Duodenal mucosa (tissue), 2 donors: Measurements from ENCODE around the gene LRRC28.
"Not testable (repeated sequence)": the region's sequence is repeated elsewhere in the genome, so short reads cannot be mapped to it uniquely, and the experiment has no call there.

Source experiments
- H3K27ac ChIP-seq: one replicate; pipeline ENCODE4 v1.7.0; 2013; ENCODE audit warnings: low read depth, low read length
- H3K27me3 ChIP-seq, 2 donors: one replicate each; pipeline ENCODE4 v1.7.0; 2013; ENCODE audit warnings: low read length in 2 of 2, control low read depth in 1 of 2; ENCODE audit not compliant: insufficient read depth in 2 of 2, control insufficient read depth in 1 of 2
- H3K36me3 ChIP-seq, 2 donors: one replicate each; pipeline ENCODE4 v1.7.0; 2013; ENCODE audit warnings: low read length in 2 of 2, control low read depth in 1 of 2; ENCODE audit not compliant: insufficient read depth in 2 of 2, control insufficient read depth in 1 of 2
- H3K4me1 ChIP-seq, 2 donors: one replicate each; pipeline ENCODE4 v1.7.0; 2013; ENCODE audit warnings: low read length in 2 of 2, control low read depth in 1 of 2; ENCODE audit not compliant: insufficient read depth in 2 of 2, control insufficient read depth in 1 of 2
- H3K4me3 ChIP-seq, 2 donors: one replicate each; pipeline ENCODE4 v1.7.0; 2013; ENCODE audit warnings: low read length in 2 of 2, low read depth in 1 of 2
- H3K9ac ChIP-seq, 2 donors: one replicate each; pipeline ENCODE4 v1.7.0; 2013; ENCODE audit warnings: low read length in 2 of 2, low read depth in 1 of 2
- H3K9me3 ChIP-seq, 2 donors: one replicate each; pipeline ENCODE4 v1.7.0; 2013; ENCODE audit warnings: low read length in 2 of 2, control low read depth in 1 of 2; ENCODE audit not compliant: control insufficient read depth in 1 of 2

Gene LRRC28

DNA sequence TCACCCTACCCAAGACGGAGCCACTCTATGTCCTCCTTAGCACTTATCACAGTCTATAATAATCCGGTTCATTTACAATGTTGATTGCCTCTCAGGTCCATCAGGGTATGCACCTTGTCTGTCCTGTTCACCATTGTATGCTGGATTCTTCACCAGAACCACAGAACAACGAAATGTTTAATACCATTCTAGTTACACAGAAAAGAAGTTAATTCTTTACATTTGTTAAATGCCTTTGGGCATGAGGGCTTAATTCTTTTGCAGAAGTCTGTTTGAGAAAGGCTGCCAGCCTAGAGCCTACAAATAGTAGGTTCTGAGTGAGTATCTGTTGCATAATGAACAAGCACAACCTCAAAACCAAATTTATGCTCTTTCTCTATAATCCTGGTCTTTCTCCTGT is 24.5 kb upstream of the LRRC28 start:
- no peaks in the 10 kb centered on the region for H3K4me1 ChIP-seq
- H3K36me3 ChIP-seq: peaks cover 9 to 25% of the 10 kb centered on the region in 2 donors
- no peaks in the 10 kb centered on the region for H3K27me3 ChIP-seq
- no peak overlapping the region for H3K9ac ChIP-seq
- no peaks in the 10 kb centered on the region for H3K9me3 ChIP-seq
- H3K4me3 ChIP-seq: no peak overlapping the region
- no peak overlapping the region for H3K27ac ChIP-seq

DNA sequence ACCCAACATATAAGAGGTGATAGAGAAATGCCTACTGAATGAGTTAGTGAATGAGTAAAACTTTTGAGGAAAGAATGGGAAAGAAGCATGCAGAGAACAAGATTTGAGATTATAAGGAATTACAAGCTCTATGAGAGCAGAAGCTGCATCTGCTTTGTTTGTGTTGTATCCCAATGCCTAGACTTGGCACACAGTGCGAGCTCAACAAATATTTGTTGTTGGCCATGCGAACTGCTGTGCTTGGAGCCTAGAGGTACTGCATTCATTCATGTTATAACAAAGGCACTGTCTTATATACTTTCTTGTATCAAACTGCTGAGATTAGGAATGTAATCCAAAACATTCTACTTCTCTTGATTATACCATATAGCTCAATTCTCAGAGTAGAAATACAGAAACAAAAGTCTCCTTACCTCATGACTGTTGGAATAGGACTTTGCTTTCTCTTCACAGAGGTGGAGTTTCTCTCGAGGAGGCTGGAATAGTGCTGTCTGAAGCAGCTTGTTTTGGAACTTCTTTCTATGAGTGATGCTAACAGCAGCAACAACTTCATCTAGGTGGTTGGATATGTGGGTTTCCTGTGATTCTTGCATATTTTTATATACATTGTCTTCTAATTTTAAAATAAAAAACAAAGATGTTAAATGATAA is 23.0 kb upstream of the LRRC28 start:
- Histone ChIP-seq H3K27me3 (no peaks in the 10 kb centered on the region), H3K9ac (no peak overlapping the region), H3K27ac (no peak overlapping the region), H3K9me3 (no peaks in the 10 kb centered on the region), H3K4me1 (no peaks in the 10 kb centered on the region), H3K36me3 (peaks cover 9 to 24% of the 10 kb centered on the region in 2 donors), H3K4me3 (no peak overlapping the region)

GRCh38 chr15:99230867-99231266 is 20.4 kb upstream of the LRRC28 start:
- no peaks in the 10 kb centered on the region for H3K9me3 ChIP-seq
- H3K36me3 ChIP-seq: peaks cover 9 to 15% of the 10 kb centered on the region in 2 donors
- no peaks in the 10 kb centered on the region for H3K27me3 ChIP-seq
- no peaks in the 10 kb centered on the region for H3K4me1 ChIP-seq
- H3K4me3 ChIP-seq: no peak overlapping the region
- no peak overlapping the region for H3K27ac ChIP-seq
- H3K9ac ChIP-seq: no peak overlapping the region

- Histone ChIP-seq H3K9me3 (no peaks in the 10 kb centered on the region), H3K36me3 (peaks cover 5 to 8% of the 10 kb centered on the region in 2 donors), H3K4me3 (no peak overlapping the region), H3K27ac (no peak overlapping the region), H3K27me3 (no peaks in the 10 kb centered on the region), H3K9ac (no peak overlapping the region), H3K4me1 (no peaks in the 10 kb centered on the region)
Observed at GRCh38 chr15:99232740-99233139, 18.5 kb upstream of the LRRC28 start.

DNA sequence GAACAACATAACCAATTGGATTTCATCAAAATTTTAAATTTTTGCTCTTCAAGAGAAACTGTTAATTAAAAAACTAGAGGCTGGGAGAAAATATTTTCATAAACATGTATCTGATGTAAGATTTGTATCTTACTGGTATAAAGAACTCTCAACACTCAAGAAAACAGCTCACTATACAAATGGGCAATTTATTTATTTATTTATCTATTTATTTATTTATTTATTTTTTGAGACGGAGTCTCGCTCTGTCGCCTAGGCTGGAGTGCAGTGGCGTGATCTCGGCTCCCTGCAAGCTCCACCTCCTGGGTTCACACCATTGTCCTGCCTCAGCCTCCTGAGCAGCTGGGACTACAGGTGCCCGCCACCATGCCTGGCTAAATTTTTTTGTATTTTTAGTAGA is 17.1 kb upstream of the LRRC28 start:
- not testable (repeated sequence) for H3K9me3 ChIP-seq, H3K9ac ChIP-seq, H3K4me3 ChIP-seq, H3K4me1 ChIP-seq, H3K27me3 ChIP-seq, H3K36me3 ChIP-seq, H3K27ac ChIP-seq

- H3K27ac ChIP-seq: no peak overlapping the region
- H3K36me3 ChIP-seq: peaks cover 5 to 11% of the 10 kb centered on the region in 2 donors
- H3K4me3 ChIP-seq: no peak overlapping the region
- H3K4me1 ChIP-seq: no peaks in the 10 kb centered on the region
- no peak overlapping the region for H3K9ac ChIP-seq
- no peaks in the 10 kb centered on the region for H3K9me3 ChIP-seq
- no peaks in the 10 kb centered on the region for H3K27me3 ChIP-seq
Observed at GRCh38 chr15:99238849-99239248, 12.4 kb upstream of the LRRC28 start.

- Histone ChIP-seq H3K36me3 (peaks cover 5 to 11% of the 10 kb centered on the region in 2 donors), H3K4me1 (no peaks in the 10 kb centered on the region), H3K9ac (no peak overlapping the region), H3K9me3 (no peaks in the 10 kb centered on the region), H3K4me3 (no peak overlapping the region), H3K27ac (no peak overlapping the region), H3K27me3 (no peaks in the 10 kb centered on the region)
Observed at GRCh38 chr15:99239545-99240198, 11.6 kb upstream of the LRRC28 start.

DNA sequence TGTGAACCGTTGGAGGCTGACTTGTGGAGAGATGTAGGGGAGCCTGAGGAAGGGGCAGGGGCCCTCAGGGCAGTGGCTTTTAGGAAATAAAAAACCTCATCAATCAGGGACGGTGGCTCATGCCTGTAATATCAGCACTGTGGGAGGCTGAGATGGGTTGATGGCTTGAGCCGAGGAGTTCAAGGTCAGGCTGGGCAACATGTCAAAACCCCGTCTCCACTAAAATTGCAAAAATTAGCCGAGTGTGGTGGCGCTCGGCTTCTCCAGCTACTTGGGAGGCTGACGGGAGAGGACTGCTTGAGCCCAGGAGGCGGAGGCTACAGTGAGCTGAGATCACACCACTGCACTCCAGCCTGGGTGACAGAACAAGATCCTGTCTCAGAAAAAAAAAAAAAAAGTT is 9.5 kb upstream of the LRRC28 start:
- Histone ChIP-seq H3K27ac (no peak overlapping the region), H3K9me3 (no peaks in the 10 kb centered on the region), H3K4me1 (peaks cover 0 to 4% of the 10 kb centered on the region in 2 donors), H3K9ac (no peak overlapping the region), H3K4me3 (no peak overlapping the region), H3K36me3 (peaks cover 5 to 11% of the 10 kb centered on the region in 2 donors), H3K27me3 (no peaks in the 10 kb centered on the region)

- Histone ChIP-seq H3K27me3 (no peaks in the 10 kb centered on the region), H3K4me1 (peaks cover 8 to 11% of the 10 kb centered on the region in 2 donors), H3K9me3 (no peaks in the 10 kb centered on the region), H3K36me3 (peaks cover 5 to 8% of the 10 kb centered on the region in 2 donors), H3K4me3 (no peak overlapping the region), H3K27ac (no peak overlapping the region), H3K9ac (no peak overlapping the region)
Observed at GRCh38 chr15:99244306-99244705, 7.0 kb upstream of the LRRC28 start.

DNA sequence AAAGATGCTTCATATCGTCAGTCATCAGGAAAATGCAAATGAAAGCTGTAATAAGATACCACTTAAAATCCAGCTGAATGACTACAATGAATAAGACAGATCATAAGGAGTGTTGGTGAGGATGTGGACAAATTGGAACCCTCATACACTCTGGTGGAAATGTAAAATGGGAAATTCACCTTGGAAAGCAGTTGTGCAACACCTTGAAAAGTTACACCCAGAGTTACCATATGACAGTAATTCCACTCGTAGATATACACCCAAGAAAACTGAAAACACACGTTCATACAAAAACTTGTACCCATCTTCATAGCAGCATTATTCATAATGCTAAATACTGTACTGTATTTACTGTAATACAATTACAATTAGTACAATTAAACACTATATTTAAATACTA is 4.2 kb upstream of the LRRC28 start:
- no peaks in the 10 kb centered on the region for H3K27me3 ChIP-seq
- H3K9ac ChIP-seq: no peak overlapping the region
- peaks cover 10 to 12% of the 10 kb centered on the region in 2 donors for H3K4me1 ChIP-seq
- no peak overlapping the region for H3K4me3 ChIP-seq
- H3K27ac ChIP-seq: no peak overlapping the region
- H3K9me3 ChIP-seq: no peaks in the 10 kb centered on the region
- H3K36me3 ChIP-seq: no peaks in the 10 kb centered on the region
